Measurements from ENCODE around the gene CUL4A. TPM values are rescaled to one million over a fixed set of nuclear protein-coding genes. Genes with fewer than 3 reads are reported as not detected.
"Not testable (repeated sequence)": the region's sequence is repeated elsewhere in the genome, so short reads cannot be mapped to it uniquely, and the experiment has no call there.

The CUL4A gene
- total and polyA plus RNA-seq, 9 of the 15 experiments (the other 6 are each of a cell fraction or from before 2014, with no cell fraction given): 21.1 to 92.0 (median 63.2) TPM

GRCh38 chr13:113309473-113309872 is 100.1 kb downstream of the CUL4A start (continued):
- TF ChIP-seq BRF1 (IDR thresholded peaks at IDR 0.05; ENCODE audit: borderline replicate concordance, extremely low read depth, insufficient read length): no peak
- TF ChIP-seq WHSC1 (IDR thresholded peaks at IDR 0.05; ENCODE audit: low read length): no peak
- no peak for TF ChIP-seq PTTG1 (tag; IDR thresholded peaks at IDR 0.05; ENCODE audit: low read depth)
- TF ChIP-seq BCL6 (CRISPR knock-in tag; IDR thresholded peaks at IDR 0.05): no peak
- TF ChIP-seq DEAF1 (CRISPR knock-in tag; IDR thresholded peaks at IDR 0.05): no peak
- no peak for TF ChIP-seq MED1 (CRISPR knock-in tag; IDR thresholded peaks at IDR 0.05; ENCODE audit: borderline replicate concordance)
- no peak for TF ChIP-seq SMARCE1 (IDR thresholded peaks at IDR 0.05)
- no peak for TF ChIP-seq ZNF507 (tag; conservative IDR thresholded peaks at IDR 0.05)
- TF ChIP-seq YY1 (IDR thresholded peaks at IDR 0.05; ENCODE audit: borderline replicate concordance in 1 of 3, control insufficient read depth in 1 of 3, extremely low read depth in 1 of 3, insufficient read depth in 3 of 3, insufficient read length in 1 of 3, insufficient replicate concordance in 2 of 3, low read depth in 1 of 3, low read length in 2 of 3): no peak
- no peak for TF ChIP-seq ZHX1 (conservative IDR thresholded peaks at IDR 0.05; ENCODE audit: low read length)
- TF ChIP-seq KDM5B (IDR thresholded peaks at IDR 0.05; ENCODE audit: insufficient replicate concordance, low read depth, low read length): no peak
- no peak for TF ChIP-seq ESRRB (CRISPR knock-in tag; IDR thresholded peaks at IDR 0.05; ENCODE audit: borderline replicate concordance)

DNA sequence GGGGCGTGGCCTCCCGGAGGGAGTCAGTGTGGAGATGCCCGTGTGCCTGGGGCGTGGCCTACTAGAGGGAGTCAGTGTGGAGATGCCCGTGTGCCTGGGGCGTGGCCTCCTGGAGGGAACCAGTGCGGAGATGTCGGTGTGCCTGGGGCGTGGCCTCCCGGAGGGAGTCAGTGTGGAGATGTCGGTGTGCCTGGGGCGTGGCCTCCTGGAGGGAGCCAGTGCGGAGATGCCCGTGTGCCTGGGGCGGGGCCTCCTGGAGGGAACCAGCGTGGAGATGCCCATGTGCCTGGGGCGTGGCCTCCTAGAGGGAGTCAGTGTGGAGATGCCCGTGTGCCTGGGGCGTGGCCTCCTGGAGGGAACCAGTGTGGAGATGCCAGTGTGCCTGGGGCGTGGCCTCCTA is 104.7 kb downstream of the CUL4A start:
- POLR2A ChIA-PET; H3K4me1 ChIP-seq (replicated peaks in 1 of 2; ENCODE audit: control insufficient read depth in 2 of 2, insufficient read depth in 2 of 2, low read length in 2 of 2); H3K4me2 ChIP-seq (ENCODE audit: insufficient read depth, low read length); H3K4me3 ChIP-seq; H3K9ac ChIP-seq (ENCODE audit: insufficient read depth in 1 of 2, low read depth in 2 of 2, low read length in 2 of 2); in situ Hi-C loops (cut with MboI); BruUV-seq (replicated peaks); intact Hi-C loops (cut with micrococcal nuclease); H4K20me1 ChIP-seq (replicated peaks; ENCODE audit: control insufficient read depth, insufficient read depth, low read length); H3K27me3 ChIP-seq (ENCODE audit: control insufficient read depth in 2 of 2, insufficient read depth in 2 of 2, low read length in 2 of 2); H3K27ac ChIP-seq (ENCODE audit: extremely low read depth, low read depth, low read length); ATAC-seq; H3K79me2 ChIP-seq (ENCODE audit: control insufficient read depth, insufficient read depth, low read length); H2AFZ ChIP-seq (ENCODE audit: low read depth, low read length); DNase-seq (ENCODE audit: extremely low read depth in 1 of 4, low spot score in 3 of 4); H3K9me1 ChIP-seq (ENCODE audit: control insufficient read depth, insufficient read depth, low read length); FAIRE-seq; H3K9me3 ChIP-seq (replicated peaks; ENCODE audit: control insufficient read depth, insufficient read depth, low read depth, low read length); CTCF ChIA-PET (ENCODE audit: low intra/inter-chr PET ratio): not testable (repeated sequence)
- H3K36me3 ChIP-seq (ENCODE audit: control insufficient read depth, insufficient read depth, low read length): peaks cover 43% of the 10 kb centered on the region; the same call in 2 of the 3 replicates
- WGBS (ENCODE audit: insufficient coverage, low coverage, missing lambda C conversion rate): 60% methylated on average over 1 of the region's 20 CpGs

Data from K562 (cell line).